HG03280 (cell line): ENCODE data around the gene ENDOG.
"Not testable (repeated sequence)": the region's sequence is repeated elsewhere in the genome, so short reads cannot be mapped to it uniquely, and the experiment has no call there.

Experiments used
- ATAC-seq: cut with Tn5 transposase; IDR thresholded peaks from one replicate; pipeline ENCODE4 v1.9.1; 2021; ENCODE audit warnings: mild to moderate bottlenecking, moderate library complexity; ENCODE audit not compliant: unreplicated experiment

The ENDOG gene

DNA sequence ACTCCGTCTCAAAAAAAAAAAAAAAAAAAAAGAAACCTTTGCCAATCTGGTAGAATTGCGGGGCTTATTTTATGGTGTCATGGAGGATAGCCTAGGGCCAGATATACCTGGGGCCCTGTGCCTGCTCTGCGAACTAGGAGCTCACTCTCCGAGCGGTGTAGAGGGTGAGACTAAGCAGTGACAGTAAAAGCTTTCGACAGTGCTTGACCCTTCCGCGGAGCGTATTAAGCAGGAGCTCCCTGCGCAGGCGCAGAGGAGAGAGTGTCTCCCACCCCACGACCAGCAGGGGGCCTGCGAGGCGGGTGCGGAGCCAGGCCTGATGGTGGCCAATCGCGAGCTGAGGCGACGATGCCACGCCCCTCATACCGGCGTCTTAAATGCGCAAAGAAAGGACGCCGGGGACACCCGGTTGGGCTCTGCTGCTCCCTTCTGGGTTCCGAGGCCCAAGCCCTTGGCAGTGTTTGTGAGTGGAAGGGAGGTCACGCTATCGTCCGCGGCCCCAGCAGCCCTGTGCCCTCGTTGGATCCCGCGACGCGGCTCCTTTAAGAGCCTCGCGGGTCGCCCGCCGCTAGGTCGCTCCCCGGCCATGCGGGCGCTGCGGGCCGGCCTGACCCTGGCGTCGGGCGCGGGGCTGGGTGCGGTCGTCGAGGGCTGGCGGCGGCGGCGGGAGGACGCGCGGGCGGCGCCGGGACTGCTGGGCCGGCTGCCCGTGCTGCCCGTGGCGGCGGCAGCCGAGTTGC, at the start of gene ENDOG:
TSS of gene ENDOG (plus strand) at position 402 of the 740 bp plus-strand sequence. CDS start at position 587, 185 bp downstream.
- peak; percentile 93 for ATAC-seq

DNA sequence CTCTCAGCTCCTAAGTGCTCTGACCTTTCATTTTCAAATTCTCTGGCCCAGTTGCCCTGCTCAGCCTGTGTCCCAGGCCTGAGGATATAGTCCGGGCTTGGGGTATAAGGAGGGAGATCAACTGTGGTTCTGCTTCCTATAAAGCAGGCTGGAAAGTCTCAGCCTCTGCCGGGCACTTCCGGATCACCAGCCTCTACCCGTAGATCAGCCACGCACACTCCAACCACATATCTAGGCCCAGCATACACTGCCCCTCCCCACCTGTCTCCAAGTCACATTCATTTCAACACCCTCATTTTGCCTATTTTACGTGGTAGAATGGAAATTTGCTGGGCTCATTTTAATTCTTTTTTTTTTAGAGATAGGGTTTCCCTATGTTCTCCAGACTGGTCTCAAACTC, 49.7 kb upstream of the ENDOG start:
- ATAC-seq, result no peak

DNA sequence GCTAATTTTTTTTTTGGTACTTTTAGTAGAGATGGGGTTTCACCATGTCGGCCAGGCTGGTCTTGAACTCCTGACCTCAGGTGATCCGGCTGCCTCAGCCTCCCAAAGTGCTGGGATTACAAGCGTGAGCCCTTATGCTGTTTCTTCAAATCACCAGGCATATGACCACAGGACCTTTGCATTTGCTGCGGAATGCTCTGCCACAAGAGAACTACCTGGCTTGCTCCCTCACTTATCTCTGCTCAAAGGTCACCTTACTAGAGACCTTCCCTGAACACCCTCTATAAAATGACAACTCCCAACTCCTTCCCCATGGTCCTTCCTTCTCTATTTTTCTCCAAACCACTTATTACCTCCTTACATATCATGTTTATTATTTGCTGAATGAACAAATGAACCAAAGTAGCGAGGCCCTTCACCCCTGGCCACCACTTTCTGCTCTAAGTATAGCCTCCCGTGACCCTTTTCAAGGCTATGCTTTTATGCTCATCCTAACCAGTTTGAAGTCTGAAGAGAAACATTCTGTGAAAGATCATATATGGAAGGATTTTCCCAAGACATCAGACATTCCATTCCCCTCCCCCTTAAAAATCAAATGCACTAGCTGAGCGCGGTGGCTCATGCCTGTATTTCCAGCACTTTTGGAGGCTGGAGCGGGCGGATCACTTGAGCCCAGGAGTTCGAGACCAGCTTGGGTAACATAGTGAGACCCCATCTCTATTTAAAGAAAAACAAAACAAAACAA, 47.8 kb upstream of the ENDOG start:
- no peak for ATAC-seq

DNA sequence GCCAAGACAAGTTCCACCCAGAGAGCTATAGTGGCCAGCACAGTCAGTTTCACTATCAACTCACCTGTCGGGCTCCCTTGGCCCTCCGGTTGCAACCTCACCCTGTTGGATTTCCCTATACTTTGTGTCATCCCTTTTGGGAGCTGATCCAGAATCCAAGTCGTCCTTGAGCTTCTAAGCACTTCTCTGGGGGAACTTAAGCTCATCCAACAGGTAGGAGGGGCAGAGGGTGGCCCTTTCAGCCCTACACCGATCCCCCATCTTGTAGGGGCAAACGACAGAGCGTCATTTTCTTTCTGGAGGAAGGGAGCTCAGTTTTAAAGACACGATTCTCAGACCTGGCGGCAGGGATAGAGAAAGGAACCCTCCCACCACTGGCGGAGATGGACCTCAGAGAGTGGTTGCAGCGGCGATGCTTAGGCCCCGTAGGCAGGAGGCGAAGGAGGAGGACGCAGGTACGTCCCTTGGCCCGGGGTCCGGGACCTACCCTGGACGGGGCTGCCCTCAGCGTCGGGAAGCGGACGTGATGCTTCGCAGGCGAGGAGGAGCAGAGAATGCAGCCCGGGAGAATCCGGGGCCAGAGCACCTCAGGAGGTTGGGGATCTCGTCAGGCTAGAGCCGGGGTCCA, 47.1 kb upstream of the ENDOG start:
- ATAC-seq, result no peak

DNA sequence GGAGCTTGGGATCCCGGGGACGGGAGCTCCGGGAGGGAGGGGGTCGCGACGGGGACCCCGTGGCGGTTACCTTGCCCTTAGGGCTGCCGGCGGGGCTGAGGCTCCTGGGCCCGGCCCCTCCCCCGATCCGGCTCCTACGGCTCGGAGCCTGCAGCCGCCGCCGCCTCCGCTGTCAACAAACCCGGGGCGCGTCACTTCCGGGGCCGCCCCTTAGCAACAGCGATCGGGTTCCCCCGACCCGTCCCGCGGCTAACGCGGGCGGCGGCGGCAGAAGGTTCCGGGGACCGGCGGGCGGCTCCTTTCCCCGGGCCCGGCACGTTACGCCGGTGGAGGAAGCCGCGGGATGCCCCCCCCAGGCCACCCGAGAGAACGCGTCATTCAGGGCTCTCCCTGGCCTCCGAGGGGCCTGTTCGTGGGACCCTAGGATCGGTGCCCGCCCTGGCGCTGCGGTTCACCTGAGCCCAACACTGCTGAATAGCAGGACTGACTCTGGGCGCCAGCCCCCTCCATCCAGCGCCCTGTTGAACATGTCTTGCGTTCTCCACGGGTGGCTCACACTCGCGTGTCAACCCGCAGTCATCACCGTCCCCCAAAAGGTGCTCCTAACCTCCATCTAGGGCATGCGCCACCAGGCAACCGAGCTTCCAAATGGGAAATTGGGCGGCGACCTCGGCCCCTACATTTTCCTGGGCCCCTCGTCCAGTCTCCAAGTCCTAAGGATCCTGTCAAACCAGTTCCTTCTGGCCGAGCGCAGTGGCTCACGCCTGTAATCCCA, 46.4 kb upstream of the ENDOG start, which contains the start of gene ZER1:
TSS of gene ZER1 (minus strand) at position 183 of the 775 bp plus-strand sequence. CDS start 16,362 bp downstream, outside the sequence.
- peak; percentile 94 for ATAC-seq

DNA sequence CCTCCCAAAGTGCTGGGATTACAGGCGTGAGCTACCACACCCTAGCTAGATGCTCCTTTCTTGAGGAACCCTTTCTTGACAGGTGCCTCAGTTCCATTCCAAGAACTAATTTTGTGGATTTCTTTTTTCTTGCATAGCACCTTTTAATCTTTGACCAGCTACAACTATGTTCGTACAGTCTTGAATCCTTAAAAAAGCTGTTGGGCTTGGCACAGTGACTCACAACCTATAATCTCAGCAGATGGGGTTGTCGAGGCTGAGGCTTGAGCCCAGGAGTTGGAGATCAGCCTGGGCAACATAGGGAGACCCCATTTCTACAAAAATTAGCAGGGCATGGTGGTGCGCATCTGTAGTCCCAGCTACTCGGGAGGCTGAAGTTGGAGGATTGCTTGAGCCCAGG, 45.3 kb upstream of the ENDOG start:
- no peak for ATAC-seq

DNA sequence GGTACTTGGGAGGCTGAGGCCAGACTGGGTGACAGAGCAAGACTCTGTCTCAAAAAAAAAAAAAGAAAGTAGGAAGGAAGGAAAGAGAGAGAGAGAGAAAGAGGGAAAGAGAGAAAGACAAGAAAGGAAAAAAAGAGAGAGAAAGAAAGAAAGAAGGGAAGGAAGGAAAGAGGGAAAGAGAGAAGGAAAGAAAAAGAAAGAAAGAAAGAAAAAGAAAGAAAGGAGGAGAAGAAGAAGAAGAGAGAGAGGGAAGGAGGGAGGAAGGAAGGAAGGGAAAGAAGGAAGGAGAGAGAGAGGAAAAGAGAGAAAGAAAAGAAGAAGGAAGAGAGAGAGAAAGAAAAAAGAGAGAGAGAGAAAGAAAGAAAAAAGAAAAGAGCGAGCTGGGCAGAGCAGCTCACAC, 43.5 kb upstream of the ENDOG start:
- no peak for ATAC-seq

DNA sequence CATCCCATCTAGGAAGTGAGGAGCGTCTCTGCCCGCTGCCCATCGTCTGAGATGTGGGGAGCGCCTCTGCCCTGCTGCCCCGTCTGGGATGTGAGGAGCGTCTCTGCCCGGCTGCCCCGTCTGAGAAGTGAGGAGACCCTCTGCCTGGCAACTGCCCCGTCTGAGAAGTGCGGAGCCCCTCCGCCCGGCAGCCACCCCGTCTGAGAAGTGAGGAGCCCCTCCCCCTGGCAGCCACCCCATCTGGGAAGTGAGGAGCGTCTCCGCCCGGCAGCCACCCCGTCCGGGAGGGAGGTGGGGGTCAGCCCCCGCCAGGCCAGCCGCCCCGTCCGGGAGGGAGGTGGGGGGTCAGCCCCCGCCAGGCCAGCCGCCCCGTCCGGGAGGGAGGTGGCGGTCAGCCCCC, 38.2 kb upstream of the ENDOG start:
- not testable (repeated sequence) for ATAC-seq

DNA sequence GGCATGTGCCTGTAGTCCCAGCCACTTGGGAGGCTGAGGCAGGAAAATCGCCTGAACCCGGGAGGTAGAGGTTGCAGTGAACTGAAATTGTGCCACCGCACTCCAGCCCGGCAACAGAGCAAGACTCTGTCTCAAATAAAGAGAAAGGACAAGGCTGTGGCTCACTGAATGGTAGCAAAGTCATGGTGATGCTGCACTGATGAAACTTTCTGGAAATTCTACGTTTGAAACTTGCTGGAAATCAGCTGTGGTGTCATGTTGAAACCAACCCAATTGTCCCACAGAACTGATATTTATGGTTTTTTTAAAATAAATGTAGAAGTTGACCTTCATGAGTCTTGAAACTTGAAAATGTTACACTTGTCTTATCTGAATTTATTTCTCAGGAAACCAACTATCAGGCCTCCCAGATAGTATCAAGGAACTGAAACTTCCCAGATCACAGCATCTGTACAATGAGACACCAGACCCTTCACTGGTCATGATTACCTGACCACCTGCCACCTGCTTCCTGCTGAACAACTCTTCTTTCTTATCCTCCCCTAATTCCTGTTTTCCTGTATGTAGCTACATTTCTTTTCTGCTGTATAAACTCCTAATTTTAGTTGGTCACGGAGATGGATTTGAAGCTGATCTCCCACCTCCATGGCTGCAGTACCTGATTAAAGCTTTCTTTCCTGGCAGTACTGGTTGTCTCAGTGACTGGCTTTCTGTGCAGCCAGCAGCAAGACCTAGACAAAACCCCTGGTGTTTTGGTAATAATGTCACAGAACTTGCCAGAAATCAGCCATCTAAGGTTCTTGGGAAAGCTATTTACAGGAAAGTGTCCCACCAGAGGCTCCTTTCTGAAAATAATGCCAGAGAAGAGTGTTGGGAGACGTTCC, 36.9 kb upstream of the ENDOG start:
- ATAC-seq, result no peak

DNA sequence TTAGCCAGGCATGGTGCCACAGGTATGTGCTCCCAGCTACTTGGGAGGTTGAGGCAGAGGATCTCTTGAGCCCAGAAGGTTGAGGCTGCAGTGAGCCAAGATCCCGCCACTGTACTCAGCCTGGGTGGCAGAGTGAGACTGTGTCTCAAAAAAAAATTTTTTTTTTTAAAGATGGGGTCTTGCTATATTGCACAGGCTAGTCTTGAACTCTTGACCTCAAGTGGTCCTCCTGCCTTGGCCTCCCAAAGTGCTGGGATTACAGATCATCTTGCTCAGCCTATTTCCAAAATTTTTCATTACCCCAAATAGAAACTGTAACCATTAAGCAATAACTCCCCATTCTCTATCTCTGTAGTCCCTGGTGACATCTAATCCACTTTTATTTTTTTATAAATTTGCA, 35.6 kb upstream of the ENDOG start:
- ATAC-seq, result no peak

DNA sequence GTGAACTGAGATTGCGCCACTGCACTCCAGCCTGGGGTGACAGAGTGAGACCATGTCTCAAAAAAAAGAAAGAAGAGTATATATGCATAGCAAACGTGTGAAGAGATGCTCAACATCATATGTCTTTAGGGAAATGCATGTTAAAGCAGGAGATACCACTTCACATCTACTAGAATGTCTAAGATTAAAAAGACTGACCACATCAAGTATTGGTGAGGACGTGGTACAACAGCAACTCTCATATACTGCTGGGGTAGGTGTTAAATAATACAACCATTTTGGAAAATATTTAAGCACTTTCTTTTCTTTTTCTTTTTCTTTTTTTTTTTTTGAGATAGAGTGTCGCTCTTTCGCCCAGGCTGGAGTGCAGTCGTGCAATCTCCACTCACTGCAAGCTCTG, 32.9 kb upstream of the ENDOG start:
- no peak for ATAC-seq

DNA sequence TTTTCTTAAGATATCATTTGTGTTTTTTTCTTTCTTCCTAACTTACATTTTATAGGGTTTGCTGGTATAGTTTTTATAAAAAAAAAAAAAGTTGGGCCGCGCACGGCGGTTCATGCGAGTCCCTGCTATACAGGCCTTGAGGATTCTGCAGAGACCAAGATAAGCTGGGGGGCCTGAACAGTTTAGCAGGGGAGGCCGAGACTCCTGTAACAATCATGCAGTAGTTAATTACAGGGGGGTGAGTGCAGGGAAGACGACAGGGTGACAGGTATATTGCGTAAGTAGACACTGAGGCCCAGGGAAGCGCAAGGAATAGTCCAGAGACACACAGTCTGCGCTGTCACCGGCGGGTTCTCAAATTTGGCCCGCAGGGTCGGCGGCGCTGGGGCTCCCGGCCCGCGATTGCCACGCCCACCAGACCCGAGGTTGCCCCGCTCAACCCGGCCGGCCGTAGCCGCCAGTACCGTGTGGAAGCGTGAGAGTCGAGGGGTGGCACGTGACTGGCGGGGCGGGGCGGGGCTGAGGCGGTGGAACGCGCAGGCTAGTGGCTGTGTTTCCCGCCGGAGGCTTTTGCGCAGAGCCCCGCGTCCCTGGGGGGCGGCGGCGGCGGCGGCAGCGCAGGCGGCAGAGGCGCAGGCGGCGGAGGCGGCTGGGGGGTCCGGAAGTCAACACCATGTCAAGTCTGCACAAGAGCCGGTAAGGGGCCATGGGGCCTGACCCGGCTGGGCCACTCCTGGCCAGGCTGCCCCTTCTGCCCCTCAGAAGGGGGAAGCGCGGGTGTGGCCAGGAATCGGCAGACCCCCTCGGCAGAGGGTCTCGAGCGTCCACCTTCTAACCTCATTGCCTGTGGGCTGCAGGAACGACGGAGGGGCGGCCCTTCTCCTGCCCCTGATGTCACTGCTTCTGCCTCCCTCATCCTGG, 31.4 kb upstream of the ENDOG start, which contains the start of gene TBC1D13:
TSS of gene TBC1D13 (plus strand) at position 573 of the 921 bp plus-strand sequence. CDS start at position 674, 101 bp downstream.
- peak; percentile 87 for ATAC-seq

DNA sequence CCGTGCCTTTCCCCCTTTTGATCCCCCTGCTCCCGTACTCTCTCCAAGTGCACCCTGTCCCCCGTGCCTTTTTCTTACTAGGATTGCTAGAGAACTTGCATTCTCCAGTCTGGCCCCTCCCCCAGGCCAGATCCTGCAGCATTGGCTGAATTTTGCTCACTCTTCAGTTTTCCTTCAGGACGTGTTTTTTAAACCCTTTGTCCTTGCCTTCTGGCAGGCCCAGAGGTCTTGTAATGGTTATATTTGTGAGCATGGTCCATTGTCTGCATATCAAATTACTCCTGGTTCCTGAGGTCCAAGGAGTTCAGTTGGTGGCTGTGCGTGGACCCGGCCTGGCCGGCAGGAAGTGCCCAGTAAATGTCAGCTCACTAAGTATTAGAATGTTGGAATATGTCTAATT, 30.6 kb upstream of the ENDOG start:
- no peak for ATAC-seq

DNA sequence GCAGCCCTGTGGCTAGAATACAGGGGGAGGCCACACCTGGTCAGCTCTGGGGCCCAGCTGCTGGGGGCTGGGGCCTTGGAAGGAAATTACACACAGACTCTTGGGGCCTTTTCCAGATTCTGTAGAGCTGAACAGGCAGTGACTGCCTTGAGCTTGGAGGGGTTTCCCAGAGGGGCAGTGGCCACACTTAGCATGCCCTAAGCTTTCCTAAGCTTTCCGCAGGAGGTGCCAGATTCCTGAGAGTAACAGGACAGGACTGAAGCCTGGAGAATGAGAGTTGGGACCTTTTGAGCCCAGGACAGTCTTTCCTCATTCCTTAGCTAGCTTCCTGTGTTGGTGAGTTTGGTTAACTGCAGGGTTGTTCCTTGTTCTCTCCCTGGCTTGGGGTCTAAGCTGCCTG, 29.9 kb upstream of the ENDOG start:
- no peak for ATAC-seq

DNA sequence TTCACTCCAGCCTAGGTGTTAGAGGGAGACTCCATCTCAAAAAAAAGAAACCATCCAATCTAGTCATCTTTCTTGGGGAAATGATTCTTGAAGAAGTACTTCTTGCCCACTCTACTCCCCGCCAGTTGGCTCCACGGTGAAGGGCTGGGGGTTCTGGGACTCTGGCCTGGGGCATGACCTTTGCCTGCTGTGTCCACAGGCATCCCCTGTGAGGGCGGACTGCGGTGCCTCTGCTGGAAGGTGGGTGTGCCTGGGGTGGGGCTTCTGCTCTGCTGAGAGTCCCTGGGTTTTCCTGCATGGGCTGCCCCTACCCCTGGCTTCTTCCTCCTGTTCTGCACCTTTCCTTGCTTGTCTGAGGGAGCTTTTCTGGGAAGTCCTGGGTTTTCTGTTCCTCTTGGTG, 27.8 kb upstream of the ENDOG start:
- no peak for ATAC-seq

DNA sequence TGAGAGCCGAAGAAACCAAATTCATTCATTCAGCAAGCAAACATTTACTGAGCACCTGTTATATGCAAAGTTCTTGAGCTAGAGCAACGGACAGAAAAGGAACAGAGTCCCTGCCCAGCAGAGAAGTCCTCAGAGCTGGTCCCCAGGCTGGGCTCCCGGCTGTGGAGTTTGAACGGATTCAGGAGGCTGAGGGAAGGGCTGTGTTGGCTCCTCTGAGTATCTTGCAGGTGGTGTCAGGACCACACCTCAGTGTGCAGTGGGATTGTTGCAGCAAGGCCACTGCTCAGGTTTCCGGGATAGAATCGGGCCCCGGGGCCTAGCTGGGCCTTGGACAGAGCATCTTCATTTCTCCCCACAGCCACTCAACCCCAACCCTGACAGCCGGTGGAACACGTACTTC, 26.2 kb upstream of the ENDOG start:
- ATAC-seq, result no peak

DNA sequence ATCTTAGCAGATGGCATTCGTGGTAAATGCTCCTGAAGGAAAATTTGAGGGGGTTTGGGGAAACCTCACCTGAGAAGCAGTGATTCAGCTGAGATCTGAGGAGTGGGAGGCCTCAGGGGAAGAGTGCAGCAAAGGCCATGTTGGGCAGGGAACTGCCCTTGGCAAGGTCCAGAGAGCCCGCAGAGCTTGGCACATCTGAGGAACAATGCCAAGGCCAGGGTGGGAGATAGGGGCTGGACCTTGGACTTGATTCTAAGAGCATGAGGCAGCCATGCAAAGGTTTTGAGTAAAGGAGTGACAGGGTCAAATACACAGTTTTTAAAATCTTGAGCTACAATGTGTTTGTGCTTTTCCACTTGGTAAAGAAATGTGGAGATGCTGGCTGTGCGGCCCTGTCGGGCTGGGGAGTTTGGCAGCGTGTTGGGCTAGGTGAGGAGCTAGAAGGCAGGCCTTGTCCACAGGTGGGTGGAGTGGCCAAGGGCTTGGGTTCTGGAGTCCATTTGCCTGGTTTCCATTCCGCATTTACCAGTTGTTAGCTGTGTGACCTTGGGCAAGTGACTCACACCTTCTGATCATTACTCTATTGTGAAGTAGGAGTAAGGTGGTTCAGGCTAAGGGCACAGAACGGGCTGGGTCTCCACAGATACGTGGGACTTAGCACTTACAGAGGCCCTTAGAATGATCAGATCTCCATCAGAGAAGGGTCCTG, 25.2 kb upstream of the ENDOG start:
- ATAC-seq, result no peak

DNA sequence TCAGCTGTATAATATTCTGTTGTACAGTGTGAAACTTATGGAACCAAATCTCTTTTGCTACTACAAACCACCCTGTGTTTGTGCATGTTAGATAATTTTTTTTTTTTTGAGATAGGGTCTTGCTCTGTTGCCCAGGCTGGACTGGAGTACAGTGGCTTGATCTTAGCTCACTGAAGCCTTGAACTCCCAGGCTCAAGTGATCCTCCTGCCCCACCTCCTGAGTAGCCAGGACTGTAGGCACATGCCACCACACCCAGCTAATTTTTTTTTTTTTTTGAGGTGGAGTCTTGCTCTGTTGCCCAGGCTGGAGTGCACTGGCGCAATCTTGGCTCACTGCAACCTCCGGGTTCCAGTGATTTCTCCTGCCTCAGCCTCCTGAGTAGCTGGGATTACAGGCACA, 23.3 kb upstream of the ENDOG start:
- ATAC-seq, result not testable (repeated sequence)
